Measurements from ENCODE around the gene HOXC5.
A peak's percentile ranks its signal among the peaks of the same experiment; 100 is the strongest.

The HOXC5 gene

GRCh38 chr12:53995378-53996239 is 37.2 kb upstream of the HOXC5 start:
- no peak for DNase-seq (ENCODE audit: low read depth in 2 of 2, low spot score in 1 of 2)

- no peak for DNase-seq (ENCODE audit: low read depth in 2 of 2, low spot score in 1 of 2)
These were observed 36.3 kb upstream of the HOXC5 start for GRCh38 chr12:53996240-53997203.

GRCh38 chr12:53997204-53998109 is 35.4 kb upstream of the HOXC5 start:
- no peak for DNase-seq (ENCODE audit: low read depth in 2 of 2, low spot score in 1 of 2)

- DNase-seq (ENCODE audit: low read depth in 2 of 2, low spot score in 1 of 2) = no peak
These were observed 34.5 kb upstream of the HOXC5 start for GRCh38 chr12:53998110-53998899.

- DNase-seq (ENCODE audit: low read depth in 2 of 2, low spot score in 1 of 2) = no peak
These were observed 34.0 kb upstream of the HOXC5 start for GRCh38 chr12:53998900-53999236.

- no peak for DNase-seq (ENCODE audit: low read depth in 2 of 2, low spot score in 1 of 2)
These were observed 33.2 kb upstream of the HOXC5 start for GRCh38 chr12:53999559-54000115.

GRCh38 chr12:54000116-54001114 is 32.4 kb upstream of the HOXC5 start, which contains the start of gene HOXC9:
TSS of gene HOXC9 (plus strand) at chr12:54000161. CDS start at chr12:54000189, 28 bp downstream.
- DNase-seq (ENCODE audit: low read depth in 2 of 2, low spot score in 1 of 2) = no peak

GRCh38 chr12:54001283-54002187 is 31.3 kb upstream of the HOXC5 start:
- DNase-seq (ENCODE audit: low read depth in 2 of 2, low spot score in 1 of 2) = no peak

- no peak for DNase-seq (ENCODE audit: low read depth in 2 of 2, low spot score in 1 of 2)
These were observed 30.5 kb upstream of the HOXC5 start for GRCh38 chr12:54002278-54002914.

- DNase-seq (ENCODE audit: low read depth in 2 of 2, low spot score in 1 of 2) = no peak
These were observed 29.9 kb upstream of the HOXC5 start for GRCh38 chr12:54002915-54003389.

- no peak for DNase-seq (ENCODE audit: low read depth in 2 of 2, low spot score in 1 of 2)
These were observed 29.2 kb upstream of the HOXC5 start for GRCh38 chr12:54003625-54004024.

GRCh38 chr12:54004063-54004840 is 28.6 kb upstream of the HOXC5 start:
- DNase-seq (ENCODE audit: low read depth in 2 of 2, low spot score in 1 of 2) = no peak

GRCh38 chr12:54004841-54005530 is 27.9 kb upstream of the HOXC5 start:
- DNase-seq (ENCODE audit: low read depth in 2 of 2, low spot score in 1 of 2) = no peak

- DNase-seq (ENCODE audit: low read depth in 2 of 2, low spot score in 1 of 2) = no peak
These were observed 27.4 kb upstream of the HOXC5 start for GRCh38 chr12:54005531-54005852.

- peak; percentile 74 to 78 for DNase-seq (ENCODE audit: low read depth in 2 of 2, low spot score in 1 of 2)
These were observed 26.8 kb upstream of the HOXC5 start for GRCh38 chr12:54005853-54006558.
